ENCODE measurements around the gene ACTN1. TPM values are rescaled to one million over a fixed set of nuclear protein-coding genes. Genes with fewer than 3 reads are reported as not detected.

Gene ACTN1
- total RNA-seq, 1 donor from 2014 or later: 340 TPM

GRCh38 chr14:68836082-68836481 is 143.0 kb downstream of the ACTN1 start:
- DNase-seq (ENCODE audit: low read depth, low spot score): no peak

DNA sequence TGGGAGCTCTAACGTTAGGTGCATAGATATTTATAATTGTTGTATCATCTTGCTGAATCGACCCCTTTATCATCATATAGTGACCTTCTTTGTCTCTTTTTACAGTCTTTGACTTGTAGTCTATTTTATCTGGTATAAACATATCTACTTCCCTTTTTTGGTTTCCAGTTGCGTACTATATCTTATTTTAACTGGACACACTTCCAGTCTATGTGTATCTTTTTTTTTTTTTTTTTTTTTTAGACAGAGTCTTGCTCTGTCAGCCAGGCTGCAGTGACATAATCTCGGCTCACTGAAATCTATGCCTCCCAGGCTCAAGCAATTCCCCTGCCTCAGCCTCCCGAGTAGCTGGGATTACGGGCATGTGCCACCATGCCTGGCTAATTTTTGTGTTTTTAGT is 144.3 kb downstream of the ACTN1 start:
- no peak for DNase-seq (ENCODE audit: low read depth, low spot score)

DNA sequence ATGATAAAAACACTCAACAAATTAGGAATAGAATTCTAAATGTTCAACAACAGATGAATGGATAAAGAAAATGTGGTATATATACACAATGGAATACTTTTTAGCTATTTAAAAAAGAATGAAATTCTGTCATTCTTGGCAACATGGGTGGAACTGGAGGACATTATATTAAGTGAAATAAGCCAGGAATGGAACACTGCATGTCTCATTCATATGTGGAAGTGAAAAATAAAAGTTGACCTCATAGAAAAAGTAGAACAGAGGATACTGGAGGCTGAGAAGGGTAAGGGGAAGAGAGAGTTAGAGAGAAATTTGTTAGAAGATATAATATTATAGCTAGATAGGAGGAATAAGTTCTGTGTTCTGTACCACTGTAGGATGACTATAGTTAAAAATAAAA is 150.4 kb downstream of the ACTN1 start:
- no peak for DNase-seq (ENCODE audit: low read depth, low spot score)

DNA sequence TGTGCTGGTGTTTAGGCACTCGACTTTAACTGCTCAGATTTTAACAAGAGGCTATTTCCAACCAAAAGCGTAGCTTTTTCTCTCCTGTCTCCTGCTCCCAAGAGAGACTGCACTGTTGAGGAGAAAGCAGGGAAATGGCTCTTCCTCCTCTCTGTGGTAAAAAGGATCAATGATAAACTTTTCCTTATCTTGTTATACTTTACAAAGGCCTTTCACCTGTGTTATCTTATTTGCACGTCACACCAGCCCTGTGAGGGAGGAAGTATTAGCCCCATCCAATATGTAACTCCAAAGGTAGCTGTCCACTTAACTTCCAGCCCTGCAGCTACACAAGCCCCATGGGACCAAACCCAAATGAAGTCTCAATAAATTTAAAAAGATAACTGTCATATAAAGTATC is 153.4 kb downstream of the ACTN1 start:
- no peak for DNase-seq (ENCODE audit: low read depth, low spot score)

GRCh38 chr14:68824517-68825347 is 154.4 kb downstream of the ACTN1 start:
- no peak for DNase-seq (ENCODE audit: low read depth, low spot score)

GRCh38 chr14:68824207-68824516 is 154.9 kb downstream of the ACTN1 start:
- no peak for DNase-seq (ENCODE audit: low read depth, low spot score)

Other genes with a start within 250 kb of the ACTN1 start
- gene ZFP36L1, start 186.2 kb downstream of the ACTN1 start, total RNA-seq: 15.4 and 27.7 TPM in 2 replicates
- 13.8 and 17.0 TPM in 2 replicates for gene DCAF5, start 173.8 kb upstream of the ACTN1 start, total RNA-seq
- 22.7 and 28.9 TPM in 2 replicates for gene EXD2, start 212.2 kb upstream of the ACTN1 start, total RNA-seq

Measured in pulmonary artery endothelial cell (primary cell).